ENCODE measurements around the gene RYR2.

- TF ChIP-seq CTCF (conservative IDR thresholded peaks at IDR 0.05) (no peak), ZFX (IDR thresholded peaks at IDR 0.05) (no peak)
Measured at GRCh38 chr1:237249120-237249519, 207.1 kb downstream of the RYR2 start.
